Stimulated activated CD8-positive, alpha-beta memory T cell treated with anti-CD3 and anti-CD28 coated beads, Interleukin-15, amount 100 ng/mL, for 24 hours (primary cell): Measurements from ENCODE around the gene CCDC92.
"Not testable (repeated sequence)": the region's sequence is repeated elsewhere in the genome, so short reads cannot be mapped to it uniquely, and the experiment has no call there.

Experiments used
- DNase-seq: peaks from one replicate; pipeline ENCODE4 v3.0.0-alpha.2; 2020; ENCODE audit warnings: low read depth

The CCDC92 gene

GRCh38 chr12:123936471-123936870 lies 36.2 kb downstream of the CCDC92 start:
- no peak for DNase-seq

GRCh38 chr12:123935956-123936355 lies 36.7 kb downstream of the CCDC92 start:
- DNase-seq = no peak

GRCh38 chr12:123934829-123935228 lies 37.8 kb downstream of the CCDC92 start:
- no peak for DNase-seq

GRCh38 chr12:123934016-123934620 lies 38.5 kb downstream of the CCDC92 start:
- no peak for DNase-seq

- no peak for DNase-seq
Observed at GRCh38 chr12:123933214-123933613, 39.4 kb downstream of the CCDC92 start.

- DNase-seq = no peak
Observed at GRCh38 chr12:123931686-123932321, 40.8 kb downstream of the CCDC92 start.

GRCh38 chr12:123929946-123930583 lies 42.6 kb downstream of the CCDC92 start:
- DNase-seq = no peak

- no peak for DNase-seq
Observed at GRCh38 chr12:123928897-123929296, 43.7 kb downstream of the CCDC92 start.

GRCh38 chr12:123928274-123928865 lies 44.3 kb downstream of the CCDC92 start:
- no peak for DNase-seq

GRCh38 chr12:123924539-123924938 lies 48.1 kb downstream of the CCDC92 start:
- no peak for DNase-seq

- DNase-seq = no peak
Observed at GRCh38 chr12:123923927-123924326, 48.7 kb downstream of the CCDC92 start.

- no peak for DNase-seq
Observed at GRCh38 chr12:123923038-123923437, 49.6 kb downstream of the CCDC92 start.

GRCh38 chr12:123919980-123920360 lies 52.7 kb downstream of the CCDC92 start:
- no peak for DNase-seq

GRCh38 chr12:123917337-123917850 lies 55.2 kb downstream of the CCDC92 start:
- DNase-seq = no peak

- no peak for DNase-seq
Observed at GRCh38 chr12:123916729-123917128, 55.9 kb downstream of the CCDC92 start.

GRCh38 chr12:123914726-123915333 lies 57.8 kb downstream of the CCDC92 start:
- DNase-seq = no peak

- no peak for DNase-seq
Observed at GRCh38 chr12:123912415-123913380, 59.9 kb downstream of the CCDC92 start.

- not testable (repeated sequence) for DNase-seq
Observed at GRCh38 chr12:123911672-123912409, 60.8 kb downstream of the CCDC92 start.

GRCh38 chr12:123910761-123911193 lies 61.9 kb downstream of the CCDC92 start:
- no peak for DNase-seq

- no peak for DNase-seq
Observed at GRCh38 chr12:123910057-123910456, 62.6 kb downstream of the CCDC92 start.
